HG03064 (cell line): ENCODE measurements around the gene CCDC63.
"Not testable (repeated sequence)": the region's sequence is repeated elsewhere in the genome, so short reads cannot be mapped to it uniquely, and the experiment has no call there.

Experiments used
- ATAC-seq: cut with Tn5 transposase; IDR thresholded peaks from one replicate; pipeline ENCODE4 v1.9.1; 2021; ENCODE audit warnings: low read depth; ENCODE audit not compliant: unreplicated experiment

Gene CCDC63

DNA sequence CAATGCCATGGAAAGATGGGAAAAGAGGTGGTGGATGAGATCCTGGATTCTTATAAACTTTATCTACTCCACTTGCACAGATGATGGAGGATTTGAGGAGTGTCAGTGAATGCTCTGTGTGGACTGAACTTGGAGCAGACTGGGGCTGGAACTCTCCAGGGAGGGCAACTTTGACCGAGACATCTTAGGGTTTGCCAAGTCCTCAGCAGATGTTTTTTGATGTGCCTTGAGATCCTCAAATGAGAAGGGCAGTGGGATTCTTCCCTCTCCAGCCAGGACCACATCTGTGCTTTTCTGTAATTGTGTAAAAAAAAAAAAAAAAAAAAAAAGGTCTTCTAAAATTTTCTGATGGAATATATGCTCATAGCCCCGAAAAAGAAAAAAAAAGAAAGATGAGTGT lies 96.6 kb downstream of the CCDC63 start:
- ATAC-seq = no peak

DNA sequence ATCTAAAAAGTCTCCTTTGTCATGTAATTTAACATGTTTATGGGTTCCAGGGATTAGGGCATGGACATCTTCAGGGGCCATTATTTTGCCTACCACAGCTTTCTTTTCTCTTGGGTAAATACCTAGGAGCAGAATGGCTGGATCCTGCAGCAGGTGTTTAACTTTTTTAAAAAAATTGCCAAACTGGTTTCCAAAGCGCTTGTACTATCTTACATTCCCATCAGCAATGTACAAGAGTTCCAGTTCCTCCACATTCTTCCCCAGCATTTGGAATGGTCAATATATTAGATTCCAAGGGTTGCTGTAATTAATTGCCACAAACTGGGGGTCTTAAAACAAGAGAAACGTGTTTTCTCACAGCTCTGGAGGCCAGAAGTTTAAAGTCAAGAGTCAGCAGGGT lies 101.3 kb downstream of the CCDC63 start:
- ATAC-seq = no peak

DNA sequence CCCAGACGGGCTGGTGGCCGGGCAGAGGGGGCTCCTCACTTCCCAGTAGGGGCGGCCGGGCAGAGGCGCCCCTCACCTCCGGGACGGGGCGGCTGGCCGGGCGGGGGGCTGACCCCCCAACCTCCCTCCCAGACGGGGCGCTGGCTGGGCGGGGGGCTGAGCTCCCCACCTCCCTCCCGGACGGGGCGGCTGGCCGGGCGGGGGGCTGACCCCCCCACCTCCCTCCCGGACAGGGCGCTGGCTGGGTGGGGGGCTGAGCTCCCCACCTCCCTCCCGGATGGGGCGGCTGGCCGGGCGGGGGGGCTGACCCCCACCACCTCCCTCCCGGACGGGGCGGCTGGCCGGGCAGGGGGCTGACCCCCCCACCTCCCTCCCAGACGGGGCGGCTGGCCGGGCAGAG lies 103.7 kb downstream of the CCDC63 start:
- ATAC-seq = not testable (repeated sequence)

DNA sequence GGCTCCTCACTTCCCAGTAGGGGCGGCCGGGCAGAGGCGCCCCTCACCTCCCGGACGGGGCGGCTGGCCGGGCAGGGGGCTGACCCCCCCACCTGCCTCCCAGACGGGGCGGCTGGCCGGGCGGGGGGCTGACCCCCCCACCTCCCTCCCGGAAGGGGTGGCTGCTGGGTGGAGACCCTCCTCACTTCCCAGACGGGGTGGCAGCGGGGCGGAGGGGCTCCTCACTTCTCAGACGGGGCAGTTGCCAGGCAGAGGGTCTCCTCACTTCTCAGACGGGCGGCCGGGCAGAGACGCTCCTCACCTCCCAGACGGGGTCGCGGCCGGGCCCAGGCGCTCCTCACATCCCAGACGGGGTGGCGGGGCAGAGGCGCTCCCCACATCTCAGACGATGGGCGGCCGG lies 104.1 kb downstream of the CCDC63 start:
- ATAC-seq = not testable (repeated sequence)
